Head of caudate nucleus (tissue), 42 donors: Measurements from ENCODE around the gene SLC4A1.

Experiments
- DNase-seq, 42 donors: peaks; one replicate each; pipeline versions ENCODE4 v3.0.0 to v3.0.0-alpha.2; 2020 to 2021; ENCODE audit warnings: mixed read lengths in 7 of 42
- intact Hi-C: fragments of 100-400 bp; cut with DNase I; formaldehyde crosslinking; loops from one replicate; pipeline ENCODE4 v1.15.0; 2022

The SLC4A1 gene

GRCh38 chr17:44213403-44214229 is 54.3 kb downstream of the SLC4A1 start:
- no peak for DNase-seq
- intact Hi-C loops: loop anchor here (5.0 kb wide), 1 partner anchor 134 kb away; the partner anchor contains the start of gene GRN

DNA sequence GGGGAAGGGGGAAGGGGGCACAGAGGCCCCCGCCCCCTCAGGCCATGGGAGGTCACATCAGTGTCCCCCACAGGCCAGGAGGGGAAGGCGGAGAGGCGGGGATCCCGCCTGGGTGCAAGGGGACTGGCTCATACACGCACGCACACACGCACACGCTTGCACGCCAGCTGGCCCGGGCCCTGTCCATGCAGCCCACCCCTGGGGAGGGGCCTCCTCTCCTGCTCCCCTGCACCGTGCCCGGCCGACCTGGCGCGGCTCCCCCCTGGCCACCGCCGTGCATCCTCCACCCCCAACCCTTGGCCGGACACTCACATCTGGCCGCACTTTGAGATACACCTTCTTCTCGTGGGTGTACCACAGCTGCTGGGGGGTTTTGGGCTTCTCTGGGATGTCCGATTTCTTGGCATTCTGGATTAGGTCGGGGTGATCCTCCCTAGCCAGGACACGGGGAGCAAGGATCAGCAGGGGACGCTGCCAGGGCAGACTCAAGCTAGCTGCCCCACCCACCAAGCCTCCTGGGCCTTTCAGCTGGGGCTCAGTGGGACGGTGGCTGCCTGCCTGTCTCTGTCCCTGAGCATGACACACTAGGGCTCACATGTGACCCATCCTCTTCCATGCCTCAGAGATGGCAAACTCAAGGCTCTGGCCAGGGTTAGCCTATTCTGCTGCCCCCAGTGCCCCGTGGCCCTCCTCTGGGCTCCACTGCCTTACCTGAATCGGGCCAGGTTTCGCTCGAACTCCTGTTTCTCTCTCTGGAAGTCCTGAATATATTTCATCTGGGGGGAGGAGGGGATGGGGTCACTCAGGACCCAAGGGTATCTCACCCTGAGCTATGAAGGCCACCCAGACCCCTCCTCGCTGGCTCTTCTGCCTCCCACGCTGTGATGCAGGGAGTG is 55.2 kb downstream of the SLC4A1 start:
- DNase-seq: no peak
- intact Hi-C loops: loop anchor here (5.0 kb wide), 1 partner anchor 135 kb away; the partner anchor contains the start of gene GRN

- intact Hi-C loops: loop anchor here (5.0 kb wide), 1 partner anchor 136 kb away; the partner anchor contains the start of gene GRN
- no peak for DNase-seq
Observed at GRCh38 chr17:44211281-44212265, 56.4 kb downstream of the SLC4A1 start.

DNA sequence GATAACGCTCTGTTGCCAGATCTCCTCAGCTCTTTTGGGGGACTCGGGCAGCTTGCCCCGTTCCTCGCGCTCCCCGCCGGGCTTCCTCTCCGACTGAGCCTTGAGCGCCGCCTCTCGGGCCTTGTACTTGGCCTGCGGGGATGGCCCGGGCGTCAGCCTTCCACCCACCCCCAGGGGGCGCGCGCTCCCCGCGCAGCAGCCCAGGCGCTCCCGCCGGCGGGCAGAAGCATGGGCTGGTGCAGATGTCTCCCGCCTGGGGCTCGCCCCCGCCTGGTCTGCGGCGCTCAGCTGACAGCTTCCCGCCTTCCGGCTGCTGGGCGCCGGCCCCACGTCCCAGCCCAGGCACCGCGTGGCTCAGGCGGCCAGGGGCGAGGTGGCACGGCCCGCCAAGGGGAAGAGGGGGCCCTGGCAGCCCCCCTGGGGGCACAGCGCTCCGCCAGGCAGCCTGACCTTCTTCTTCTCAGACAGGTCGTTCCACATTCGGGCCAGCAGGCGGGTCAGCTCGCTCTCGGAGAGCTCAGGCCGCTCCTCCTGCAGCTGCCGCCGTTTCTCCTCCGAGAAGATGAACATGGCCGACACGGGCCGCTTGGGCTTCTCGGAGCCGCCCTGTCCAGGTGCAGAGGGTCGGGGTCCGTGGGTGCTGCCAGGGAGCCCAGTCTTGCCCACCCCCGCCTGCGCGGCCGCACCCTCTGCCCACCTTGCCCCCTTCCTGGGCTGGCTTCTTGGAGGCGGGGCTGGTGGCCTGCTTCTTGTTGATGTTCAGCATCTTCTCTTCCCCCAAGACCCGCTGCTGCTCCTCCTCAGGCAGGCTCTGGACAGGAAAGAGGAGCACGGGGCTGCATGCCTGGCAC is 57.4 kb downstream of the SLC4A1 start:
- intact Hi-C loops: loop anchor here (5.0 kb wide), 1 partner anchor 137 kb away; the partner anchor contains the start of gene GRN
- peak; percentile 72 to 96 (median 91) for DNase-seq

GRCh38 chr17:44209786-44210341 is 58.1 kb downstream of the SLC4A1 start:
- DNase-seq: no peak
- intact Hi-C loops: loop anchor here (5.0 kb wide), 1 partner anchor 137 kb away; the partner anchor contains the start of gene GRN

GRCh38 chr17:44207743-44208142 is 60.2 kb downstream of the SLC4A1 start:
- intact Hi-C loops: no loop called here
- DNase-seq: no peak

DNA sequence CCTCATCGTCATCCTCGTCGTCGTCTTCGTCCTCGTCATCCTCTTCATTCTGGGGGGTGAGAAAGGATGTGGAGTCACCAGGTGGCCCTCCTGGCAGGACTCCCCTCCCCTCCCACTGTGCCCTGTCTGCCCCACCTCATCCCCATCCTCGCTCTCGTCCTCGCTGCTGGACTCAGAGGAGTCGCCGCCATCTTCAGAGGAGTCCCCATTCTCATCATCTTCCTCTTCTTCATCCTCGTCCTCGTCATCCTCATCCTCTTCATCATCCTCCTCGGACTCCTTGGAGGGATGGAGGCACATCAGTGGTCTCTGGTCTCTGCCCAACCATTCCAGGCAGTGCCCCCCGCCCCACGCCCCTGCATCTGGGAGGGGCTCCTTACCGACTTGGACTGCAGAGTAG is 60.6 kb downstream of the SLC4A1 start:
- intact Hi-C loops: no loop called here
- no peak for DNase-seq

DNA sequence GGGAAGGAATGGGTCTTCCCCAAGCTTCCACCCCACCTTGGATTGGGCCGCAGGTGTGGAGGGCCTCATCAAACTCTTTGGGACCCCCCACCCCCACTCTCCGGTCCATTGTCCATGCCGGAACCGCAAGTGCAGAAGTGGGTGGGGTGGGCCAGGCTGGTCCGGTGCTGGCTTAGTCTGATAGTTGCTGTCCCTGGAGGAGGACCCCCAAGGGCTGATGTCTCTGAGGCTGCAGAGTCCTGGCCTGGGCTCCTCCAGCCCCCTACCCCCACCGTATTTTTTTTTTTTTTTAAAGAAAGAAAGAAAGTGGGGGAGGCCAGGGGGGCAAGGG is 61.1 kb downstream of the SLC4A1 start:
- intact Hi-C loops: no loop called here
- DNase-seq: no peak

GRCh38 chr17:44205962-44206824 is 61.7 kb downstream of the SLC4A1 start:
- intact Hi-C loops: no loop called here
- no peak for DNase-seq

DNA sequence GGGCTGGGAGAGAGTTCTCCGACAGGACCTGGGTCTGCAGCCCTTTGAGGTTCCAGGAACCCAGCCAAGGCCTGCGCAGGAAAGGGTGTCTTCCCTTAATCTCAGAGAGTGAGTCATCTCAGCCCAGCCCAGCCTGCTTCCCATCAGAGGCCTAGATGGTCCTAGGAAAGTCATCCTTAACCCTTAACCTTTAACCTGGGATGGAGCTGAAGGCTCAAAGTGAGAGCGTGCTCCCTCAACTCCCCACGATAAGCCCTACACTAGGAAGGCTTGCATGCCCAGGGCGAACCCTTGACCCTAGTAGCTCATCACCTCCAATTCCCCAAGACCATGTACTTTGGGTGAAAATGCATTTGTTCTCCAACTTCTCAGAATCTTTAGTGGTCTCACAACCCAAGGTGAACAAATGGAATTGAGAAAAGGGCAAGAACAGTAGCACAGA is 63.5 kb downstream of the SLC4A1 start:
- intact Hi-C loops: no loop called here
- no peak for DNase-seq

DNA sequence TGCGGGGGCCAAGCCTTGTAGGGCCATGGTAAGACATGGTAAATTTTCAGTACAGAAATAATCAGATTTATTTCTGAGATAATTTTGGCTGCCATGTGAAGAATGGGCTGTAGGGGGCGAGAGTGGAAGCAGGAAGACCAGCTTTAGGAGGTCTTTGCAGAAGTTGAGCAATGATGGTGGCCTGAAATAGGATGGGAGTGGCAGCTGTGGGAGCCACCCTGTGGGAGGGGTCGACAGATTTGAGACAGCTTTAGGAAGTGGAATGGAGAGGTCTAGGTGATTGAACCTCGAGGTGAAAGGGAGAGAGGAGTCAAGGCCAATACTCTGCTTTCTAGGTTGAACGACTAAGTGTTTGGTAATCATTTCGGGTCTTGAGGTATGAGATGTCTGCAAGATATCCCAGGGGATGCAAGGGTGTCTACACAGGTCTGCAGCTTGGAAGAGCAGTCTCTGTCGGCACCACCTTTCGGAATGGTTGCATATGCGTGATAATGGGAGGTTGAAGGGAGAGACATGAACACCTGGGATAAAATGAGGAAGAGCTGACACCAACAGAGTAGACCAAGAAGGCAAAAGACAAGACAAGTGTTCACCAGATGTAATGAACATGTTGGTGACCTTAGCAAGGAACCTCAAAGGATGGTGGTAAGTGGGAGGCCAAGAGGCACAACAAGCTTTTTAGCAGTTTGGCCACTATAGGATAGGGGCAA is 64.0 kb downstream of the SLC4A1 start:
- peak in 23 of 42 donors; percentile 20 to 76 (median 45) for DNase-seq
- intact Hi-C loops: no loop called here

DNA sequence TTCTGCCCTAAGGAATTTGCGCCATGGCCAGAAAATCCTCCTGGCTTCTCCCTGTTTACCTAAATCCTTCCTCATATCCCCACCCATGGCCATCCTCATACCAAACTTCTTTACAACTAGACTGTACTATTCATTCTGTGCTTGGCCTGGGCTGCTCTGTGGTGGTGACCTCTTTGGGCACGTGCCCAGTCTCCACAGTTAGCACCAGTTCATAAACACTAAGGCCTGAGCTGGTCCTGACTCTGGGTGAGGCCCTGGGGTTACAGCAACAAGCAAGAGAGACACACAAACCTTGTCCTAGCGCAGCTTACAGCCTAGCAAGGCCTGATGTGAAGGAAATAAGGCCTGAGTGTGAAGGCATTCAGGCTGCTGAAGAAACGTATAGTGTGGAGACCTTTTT is 65.2 kb downstream of the SLC4A1 start:
- no peak for DNase-seq
- intact Hi-C loops: no loop called here

DNA sequence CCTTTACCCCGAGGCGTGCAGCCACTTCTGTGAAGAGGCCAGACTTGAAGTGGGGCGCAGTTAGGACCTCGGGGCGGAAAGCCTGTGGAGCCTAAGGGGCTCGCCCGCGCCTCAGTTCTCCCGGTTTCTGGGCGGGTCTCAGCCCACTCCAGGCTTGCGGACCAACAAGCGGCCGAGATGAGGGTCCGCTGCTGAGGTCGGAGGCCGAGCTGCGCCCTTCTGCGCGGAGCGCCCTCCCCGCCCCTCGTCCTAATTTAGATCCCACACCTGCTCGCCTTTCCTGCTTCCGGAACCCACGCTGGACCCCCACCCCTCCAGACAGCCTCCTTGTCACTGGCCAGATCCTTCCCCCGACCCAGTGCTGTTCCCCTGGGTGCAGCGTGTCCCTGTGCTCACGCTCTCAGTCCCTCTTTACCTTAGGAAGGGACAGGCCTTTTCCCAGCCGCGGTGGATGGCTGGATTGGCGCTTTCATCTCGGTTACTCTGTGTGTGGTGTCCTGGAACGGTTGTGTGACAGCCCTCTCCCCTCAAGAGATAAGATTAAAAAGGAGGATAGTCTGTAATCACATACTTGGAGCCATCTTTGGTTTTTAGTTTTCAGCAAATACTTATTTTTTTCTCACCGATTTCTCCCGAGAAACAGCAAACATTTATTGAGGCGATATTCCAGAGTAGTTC is 67.3 kb downstream of the SLC4A1 start:
- DNase-seq: peak in 9 of 42 donors; percentile 17 to 56 (median 27)
- intact Hi-C loops: no loop called here

GRCh38 chr17:44199553-44200477 is 68.1 kb downstream of the SLC4A1 start, which contains the start of gene ATXN7L3:
TSS of gene ATXN7L3 (minus strand) at chr17:44199884. CDS start at chr17:44198070, 1,814 bp downstream.
- intact Hi-C loops: no loop called here
- peak; percentile 92 to 99 (median 97) for DNase-seq
